Stimulated activated naive CD4-positive, alpha-beta T cell (primary cell): ENCODE measurements around the gene OTULINL.

Experiments used
- DNase-seq, 6 experiments: peaks; one replicate each; lab custom pipeline; 2025; lab: John Stamatoyannopoulos, UW

Gene OTULINL

GRCh38 chr5:14577079-14577725, 4.4 kb upstream of the OTULINL start:
- no peak for DNase-seq

- no peak for DNase-seq
Observed at GRCh38 chr5:14577971-14578370, 3.6 kb upstream of the OTULINL start.

- DNase-seq: no peak
Observed at GRCh38 chr5:14579246-14579645, 2.3 kb upstream of the OTULINL start.

GRCh38 chr5:14579731-14580397, 1.7 kb upstream of the OTULINL start:
- DNase-seq: no peak

GRCh38 chr5:14580398-14581034, 1.1 kb upstream of the OTULINL start:
- no peak for DNase-seq

- DNase-seq: peak; percentile 72 to 91 (median 79)
Observed at GRCh38 chr5:14581891-14582796, 552 bp downstream of the OTULINL start.

GRCh38 chr5:14582797-14583137, 1.2 kb downstream of the OTULINL start:
- DNase-seq: no peak

GRCh38 chr5:14584848-14585247, 3.3 kb downstream of the OTULINL start:
- DNase-seq: no peak

GRCh38 chr5:14587150-14587549, 5.6 kb downstream of the OTULINL start:
- DNase-seq: no peak

GRCh38 chr5:14588145-14588544, 6.6 kb downstream of the OTULINL start:
- no peak for DNase-seq

GRCh38 chr5:14588758-14589543, 7.4 kb downstream of the OTULINL start:
- no peak for DNase-seq

GRCh38 chr5:14590949-14591348, 9.4 kb downstream of the OTULINL start:
- DNase-seq: no peak

- no peak for DNase-seq
Observed at GRCh38 chr5:14591548-14591947, 10.0 kb downstream of the OTULINL start.

- DNase-seq: peak in 2 of 6 experiments; percentile 5 to 16
Observed at GRCh38 chr5:14593326-14594021, 11.9 kb downstream of the OTULINL start.

GRCh38 chr5:14594378-14595074, 12.9 kb downstream of the OTULINL start:
- no peak for DNase-seq

GRCh38 chr5:14595189-14595588, 13.6 kb downstream of the OTULINL start:
- peak in 4 of 6 experiments; percentile 3 to 60 (median 44) for DNase-seq

- DNase-seq: no peak
Observed at GRCh38 chr5:14595891-14596290, 14.3 kb downstream of the OTULINL start.

GRCh38 chr5:14597080-14597479, 15.5 kb downstream of the OTULINL start:
- no peak for DNase-seq

- DNase-seq: no peak
Observed at GRCh38 chr5:14598225-14598624, 16.6 kb downstream of the OTULINL start.

GRCh38 chr5:14599476-14600127, 18.0 kb downstream of the OTULINL start:
- no peak for DNase-seq
